WTC11 (cell line): ENCODE data around the gene RPL31.

Experiments used
- CBFB ChIP-seq: sonication (generic); formaldehyde crosslinking; IDR thresholded peaks from 2 replicates; pipeline ENCODE4 v1.8.1; 2022; ENCODE audit warnings: mild to moderate bottlenecking, low read depth, missing genetic modification reagents
- CTCF ChIP-seq: fragments of 200-600 bp; IDR thresholded peaks from 2 replicates; pipeline ENCODE4 v1.8.0; 2022; ENCODE audit warnings: antibody characterized with exemption
- ETV6 ChIP-seq: sonication (generic); formaldehyde crosslinking; IDR thresholded peaks from 2 replicates; pipeline ENCODE4 v1.8.1; 2022; ENCODE audit warnings: mild to moderate bottlenecking, missing genetic modification reagents
- FOXK1 ChIP-seq: sonication (generic); formaldehyde crosslinking; IDR thresholded peaks from 2 replicates; pipeline ENCODE4 v1.8.0; 2022; ENCODE audit warnings: mild to moderate bottlenecking, moderate library complexity, missing genetic modification reagents
- JAZF1 ChIP-seq: fragments of 250-450 bp; sonication (Bioruptor Pico); IDR thresholded peaks from 2 replicates; pipeline ENCODE4 v1.9.0; 2021; ENCODE audit warnings: moderate library complexity, mild to moderate bottlenecking, inconsistent platforms
- NFYB ChIP-seq: sonication (generic); formaldehyde crosslinking; conservative IDR thresholded peaks from 2 replicates; pipeline ENCODE4 v1.8.0; 2022; ENCODE audit warnings: low read depth, missing genetic modification reagents
- NR3C1 ChIP-seq: sonication (generic); formaldehyde crosslinking; conservative IDR thresholded peaks from 2 replicates; pipeline ENCODE4 v1.8.1; 2023; ENCODE audit warnings: low read depth, mild to moderate bottlenecking, missing genetic modification reagents
- OVOL2 ChIP-seq: fragments of 250-450 bp; sonication (Bioruptor Pico); IDR thresholded peaks from 2 replicates; pipeline ENCODE4 v1.9.0; 2021; ENCODE audit warnings: mild to moderate bottlenecking, borderline replicate concordance
- TCF7 ChIP-seq: sonication (generic); formaldehyde crosslinking; IDR thresholded peaks from 2 replicates; pipeline ENCODE4 v1.8.0; 2022; ENCODE audit warnings: mild to moderate bottlenecking, low read depth, missing genetic modification reagents, moderate library complexity

- TF ChIP-seq CTCF = no peak
- TF ChIP-seq JAZF1 (CRISPR knock-in tag) = no peak
- no peak for TF ChIP-seq ETV6 (CRISPR knock-in tag)
- no peak for TF ChIP-seq FOXK1 (CRISPR knock-in tag)
- no peak for TF ChIP-seq CBFB (CRISPR knock-in tag)
- TF ChIP-seq OVOL2 (CRISPR knock-in tag) = no peak
- no peak for TF ChIP-seq TCF7
- no peak for TF ChIP-seq NFYB
- TF ChIP-seq NR3C1 = no peak
These were observed 10.7 kb upstream of the RPL31 start for GRCh38 chr2:100991404-100991773.
